Thoracic aorta (tissue), 2 donors: ENCODE data around the gene TBKBP1. TPM values are rescaled to one million over a fixed set of nuclear protein-coding genes. Genes with fewer than 3 reads are reported as not detected.

Source experiments
- ATAC-seq: fragments of 150-250 bp; one replicate; pipeline ENCODE4 v1.8.0; 2017; ENCODE audit warnings: low read depth; ENCODE audit not compliant: insufficient number of reproducible peaks, low FRiP score
- DNase-seq: peaks from one replicate; pipeline ENCODE4 v3.0.0-alpha.2; 2020; ENCODE audit warnings: low spot score
- H3K27ac ChIP-seq, 2 donors: fragments of 200-600 bp; sonication (generic); 1 replicate in 1 of 2; 2 replicates in 1 of 2; pipeline ENCODE4 v1.5.1; 2016; ENCODE audit warnings: mild to moderate bottlenecking in 2 of 2, moderate library complexity in 2 of 2
- H3K27me3 ChIP-seq: fragments of 200-600 bp; sonication (generic); replicated peaks from 2 replicates; pipeline ENCODE4 v1.6.0; 2016; ENCODE audit warnings: mild to moderate bottlenecking; ENCODE audit not compliant: insufficient read depth
- H3K36me3 ChIP-seq: fragments of 200-600 bp; sonication (generic); one replicate; pipeline ENCODE4 v1.5.1; 2016
- H3K4me1 ChIP-seq, 2 donors: fragments of 200-600 bp; sonication (generic); 1 replicate in 1 of 2; 2 replicates in 1 of 2; pipeline versions ENCODE4 v1.5.1 to v1.6.0; 2016; ENCODE audit warnings: low read depth in 2 of 2, mild to moderate bottlenecking in 1 of 2; ENCODE audit not compliant: control insufficient read depth in 1 of 2
- H3K4me3 ChIP-seq: fragments of 200-600 bp; sonication (generic); 2 replicates; pipeline ENCODE4 v1.5.1; 2016; ENCODE audit warnings: mild to moderate bottlenecking
- H3K9me3 ChIP-seq: fragments of 200-600 bp; sonication (generic); 2 replicates; pipeline ENCODE4 v1.5.1; 2016
- total RNA-seq, 2 donors: library from RNA; depleted of rRNA; stranded (reverse); fragments of >200 nt; gene quantifications; one replicate each; pipeline versions ENCODE4 v1.1.0 to v1.2.3, GENCODE V29; 2016
- TF ChIP-seq, protein P1 (sequence below): fragments of 200-600 bp; sonication (generic); IDR thresholded peaks from one replicate; pipeline ENCODE4 v1.5.1; 2019; ENCODE audit warnings: antibody characterized with exemption

TBKBP1 gene
- total RNA-seq, 2 donors from 2014 or later, result 8.8 to 19.1 TPM

DNA sequence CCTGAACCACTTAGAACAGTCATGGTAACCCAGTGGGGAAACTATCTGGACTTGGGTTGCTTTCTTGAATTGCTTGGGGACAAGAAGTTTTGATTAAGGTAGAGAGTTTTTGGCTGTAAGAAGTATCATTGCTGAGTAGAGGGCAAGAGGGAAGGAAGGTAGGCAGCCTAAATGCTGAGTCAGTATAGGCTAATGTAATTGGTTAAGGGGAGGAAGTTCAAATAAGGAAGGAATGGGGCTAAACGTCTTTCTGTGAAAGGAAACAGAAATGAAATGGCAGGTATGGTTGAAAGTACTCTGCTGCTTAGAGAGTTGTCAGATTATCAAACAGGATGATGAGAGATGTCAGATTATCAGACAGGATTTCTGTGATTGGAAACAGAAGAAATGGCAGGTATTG is 23.9 kb upstream of the TBKBP1 start:
- H3K36me3 ChIP-seq, result peaks cover 91% of the 10 kb centered on the region
- TF ChIP-seq, protein P1, sequence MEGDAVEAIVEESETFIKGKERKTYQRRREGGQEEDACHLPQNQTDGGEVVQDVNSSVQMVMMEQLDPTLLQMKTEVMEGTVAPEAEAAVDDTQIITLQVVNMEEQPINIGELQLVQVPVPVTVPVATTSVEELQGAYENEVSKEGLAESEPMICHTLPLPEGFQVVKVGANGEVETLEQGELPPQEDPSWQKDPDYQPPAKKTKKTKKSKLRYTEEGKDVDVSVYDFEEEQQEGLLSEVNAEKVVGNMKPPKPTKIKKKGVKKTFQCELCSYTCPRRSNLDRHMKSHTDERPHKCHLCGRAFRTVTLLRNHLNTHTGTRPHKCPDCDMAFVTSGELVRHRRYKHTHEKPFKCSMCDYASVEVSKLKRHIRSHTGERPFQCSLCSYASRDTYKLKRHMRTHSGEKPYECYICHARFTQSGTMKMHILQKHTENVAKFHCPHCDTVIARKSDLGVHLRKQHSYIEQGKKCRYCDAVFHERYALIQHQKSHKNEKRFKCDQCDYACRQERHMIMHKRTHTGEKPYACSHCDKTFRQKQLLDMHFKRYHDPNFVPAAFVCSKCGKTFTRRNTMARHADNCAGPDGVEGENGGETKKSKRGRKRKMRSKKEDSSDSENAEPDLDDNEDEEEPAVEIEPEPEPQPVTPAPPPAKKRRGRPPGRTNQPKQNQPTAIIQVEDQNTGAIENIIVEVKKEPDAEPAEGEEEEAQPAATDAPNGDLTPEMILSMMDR, result no peak
- no peak for ATAC-seq

DNA sequence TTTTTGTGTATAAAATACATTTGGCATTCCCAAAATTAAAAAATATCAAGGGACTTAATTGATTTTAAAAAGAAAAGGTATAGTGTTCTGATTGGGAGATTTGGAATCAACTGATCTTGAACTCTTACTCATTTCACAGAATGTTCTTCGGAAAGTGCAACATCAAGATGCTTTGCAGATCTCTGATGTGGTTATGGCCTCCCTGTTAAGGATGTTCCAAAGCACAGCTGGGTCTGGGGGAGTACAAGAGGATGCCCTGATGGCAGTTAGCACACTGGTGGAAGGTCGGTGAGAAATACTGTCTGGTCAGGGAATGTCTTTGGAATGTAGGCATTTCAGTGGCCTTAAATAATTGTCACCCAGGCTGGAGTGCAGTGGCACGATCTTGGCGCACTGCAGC is 19.5 kb upstream of the TBKBP1 start:
- H3K27me3 ChIP-seq, result no peaks in the 10 kb centered on the region
- ATAC-seq, result no peak
- TF ChIP-seq, protein P1, result no peak
- peaks cover 89% of the 10 kb centered on the region for H3K36me3 ChIP-seq
- H3K27ac ChIP-seq, result no peak overlapping the region
- DNase-seq, result no peak
- no peak overlapping the region for H3K4me3 ChIP-seq
- H3K4me1 ChIP-seq, result no peaks in the 10 kb centered on the region
- no peaks in the 10 kb centered on the region for H3K9me3 ChIP-seq

More for the DNA sequence above, 23.9 kb upstream of the TBKBP1 start:
- Histone ChIP-seq H3K27me3 (no peaks in the 10 kb centered on the region), H3K4me3 (no peak overlapping the region), H3K4me1 (no peaks in the 10 kb centered on the region), H3K27ac (no peak overlapping the region), H3K9me3 (no peaks in the 10 kb centered on the region)
- DNase-seq, result no peak

DNA sequence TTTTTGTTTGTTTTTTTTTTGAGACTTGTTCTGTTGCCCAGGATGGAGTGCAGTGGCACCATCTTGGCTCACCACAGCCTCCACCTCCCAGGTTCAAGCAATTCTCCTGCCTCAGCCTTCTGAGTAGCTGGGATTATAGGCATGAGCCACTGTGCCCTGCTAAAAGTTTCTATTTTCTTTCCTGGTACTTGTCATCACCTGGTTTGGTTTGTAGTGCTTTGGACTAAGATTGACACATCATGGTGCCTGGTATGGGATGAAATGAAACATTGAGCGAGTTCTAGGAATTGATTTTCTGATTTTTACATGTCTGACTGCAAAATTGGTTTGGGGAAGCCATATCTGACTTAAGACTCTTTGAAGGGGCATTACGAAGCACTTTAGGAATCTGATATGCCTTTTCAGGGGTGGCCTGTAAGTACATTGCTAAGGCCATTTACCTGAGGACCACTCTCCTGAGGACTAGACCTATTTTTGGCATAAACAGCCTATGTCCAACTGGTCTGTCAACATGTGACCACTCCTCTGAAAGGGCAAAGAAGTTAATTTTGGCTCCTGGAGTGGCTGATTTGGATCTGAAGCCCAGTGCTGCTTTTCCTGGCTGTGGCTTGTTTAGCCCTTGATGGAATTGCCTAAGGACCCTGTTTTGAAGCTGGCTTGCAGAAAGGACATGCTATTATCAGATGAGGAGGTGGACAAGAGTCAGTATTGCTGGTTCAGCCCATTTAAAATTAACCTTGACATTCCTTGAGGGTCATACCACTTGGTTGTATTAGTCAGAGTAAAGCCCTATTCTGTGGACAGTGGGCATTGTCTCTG is 18.4 kb upstream of the TBKBP1 start:
- no peaks in the 10 kb centered on the region for H3K9me3 ChIP-seq
- peaks cover 89% of the 10 kb centered on the region for H3K36me3 ChIP-seq
- no peak for ATAC-seq
- no peak for DNase-seq
- no peaks in the 10 kb centered on the region for H3K27me3 ChIP-seq
- H3K4me3 ChIP-seq, result no peak overlapping the region
- TF ChIP-seq, protein P1, result no peak
- H3K27ac ChIP-seq, result no peak overlapping the region
- H3K4me1 ChIP-seq, result no peaks in the 10 kb centered on the region

DNA sequence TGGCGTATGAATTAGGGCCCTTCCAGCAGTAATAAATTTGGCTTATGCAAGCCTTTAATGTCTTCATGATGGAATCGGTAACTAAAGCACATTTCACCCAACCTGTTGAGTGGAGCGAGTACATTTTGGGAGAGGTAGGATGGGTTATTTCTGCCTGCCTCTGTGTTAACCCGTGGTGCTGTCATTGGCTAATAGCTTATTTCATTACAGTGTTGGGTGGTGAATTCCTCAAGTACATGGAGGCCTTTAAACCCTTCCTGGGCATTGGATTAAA is 17.8 kb upstream of the TBKBP1 start:
- Histone ChIP-seq H3K4me3 (no peak overlapping the region), H3K27me3 (no peaks in the 10 kb centered on the region), H3K4me1 (no peaks in the 10 kb centered on the region), H3K27ac (no peak overlapping the region), H3K36me3 (peaks cover 88% of the 10 kb centered on the region), H3K9me3 (no peaks in the 10 kb centered on the region)
- TF ChIP-seq, protein P1, result no peak
- DNase-seq, result no peak
- ATAC-seq, result no peak

DNA sequence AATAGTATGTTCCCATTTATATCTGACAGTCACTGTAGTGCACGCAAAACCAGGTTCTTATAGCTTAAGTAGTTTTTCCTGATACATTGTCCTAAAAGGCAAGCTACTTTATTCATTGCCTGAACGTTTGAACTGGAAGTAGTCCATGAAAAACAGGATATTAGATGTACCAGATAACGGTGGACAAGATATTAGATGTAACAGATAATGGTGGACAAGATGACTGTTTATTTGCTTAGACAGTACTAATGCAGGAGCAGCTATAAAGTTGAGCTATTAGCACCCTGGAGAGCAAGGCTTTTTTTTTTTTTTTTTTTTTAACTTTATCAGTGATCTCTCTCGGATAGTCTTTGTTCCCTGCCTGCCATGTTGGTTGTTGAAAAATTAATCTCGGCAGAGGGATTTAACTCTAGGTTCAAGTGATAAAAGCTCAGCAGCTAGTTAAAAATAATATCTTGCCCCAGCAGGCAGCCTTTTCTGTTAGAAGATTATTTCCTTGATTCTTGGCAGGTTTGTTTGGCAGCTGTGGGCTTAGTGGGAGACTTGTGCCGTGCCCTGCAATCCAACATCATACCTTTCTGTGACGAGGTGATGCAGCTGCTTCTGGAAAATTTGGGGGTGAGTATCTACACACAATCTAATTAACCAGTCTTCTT is 17.3 kb upstream of the TBKBP1 start:
- Histone ChIP-seq H3K9me3 (no peaks in the 10 kb centered on the region), H3K27me3 (no peaks in the 10 kb centered on the region), H3K27ac (no peak overlapping the region), H3K4me1 (no peaks in the 10 kb centered on the region), H3K36me3 (peaks cover 86% of the 10 kb centered on the region), H3K4me3 (no peak overlapping the region)
- DNase-seq (no peak), ATAC-seq (no peak)
- TF ChIP-seq, protein P1, result no peak
